Panc1 (cell line): ENCODE results near the gene SIRT1. TPM values are rescaled to one million over a fixed set of nuclear protein-coding genes. Genes with fewer than 3 reads are reported as not detected.
A peak's percentile ranks its signal among the peaks of the same experiment; 100 is the strongest.

Experiments used
- ATAC-seq: fragments of 200-7000 bp; cut with Tn5 transposase; 2 replicates; pipeline ENCODE4 v1.9.1; 2020; ENCODE audit warnings: mild to moderate bottlenecking, moderate library complexity
- BruUV-seq: library from RNA; stranded (reverse); fragments of 400-500 nt; replicated peaks from 2 replicates; lab custom pipeline; 2021; lab: Mats Ljungman, UMichigan
- CTCF ChIA-PET: fragments of 300-600 bp; sonication (Branson Sonifier 250); formaldehyde crosslinking; loops from one replicate; lab custom pipeline; 2022; ENCODE audit warnings: antibody characterized with exemption; lab: Charles Lee
- POLR2A ChIA-PET: fragments of 300-600 bp; sonication (Branson Sonifier 250); formaldehyde crosslinking; loops from one replicate; lab custom pipeline; 2022; ENCODE audit warnings: antibody characterized with exemption; lab: Charles Lee
- DNase-seq: peaks from one replicate; pipeline ENCODE4 v3.0.0-alpha.2; 2010; ENCODE audit warnings: low read depth, low spot score
- H3K27ac ChIP-seq: 2 replicates; pipeline ENCODE4 v1.5.1; 2011; ENCODE audit warnings: mild to moderate bottlenecking, low read length, inconsistent platforms
- H3K27me3 ChIP-seq: fragments of 200-500 bp; sonication (Bioruptor generic); 2 replicates; pipeline ENCODE4 v1.6.0; 2014; ENCODE audit warnings: low read length, inconsistent platforms; ENCODE audit not compliant: control insufficient read depth, insufficient read depth
- H3K36me3 ChIP-seq: fragments of 200-500 bp; sonication (Bioruptor generic); 2 replicates; pipeline ENCODE4 v1.5.1; 2014; ENCODE audit warnings: inconsistent platforms, mild to moderate bottlenecking, low read length, moderate library complexity; ENCODE audit not compliant: control insufficient read depth, insufficient read depth
- H3K4me1 ChIP-seq: 2 replicates; pipeline ENCODE4 v1.5.1; 2011; ENCODE audit warnings: inconsistent platforms, mild to moderate bottlenecking, low read length, moderate library complexity; ENCODE audit not compliant: control insufficient read depth, insufficient read depth
- H3K4me3 ChIP-seq, 2 experiments: 2 replicates each; pipeline ENCODE4 v1.5.1; 2011 to 2012; ENCODE audit warnings: low read depth in 2 of 2, low read length in 2 of 2, mild to moderate bottlenecking in 2 of 2, inconsistent platforms in 1 of 2, moderate library complexity in 1 of 2
- H3K9me3 ChIP-seq: fragments of 200-500 bp; sonication (Bioruptor generic); 2 replicates; pipeline ENCODE4 v1.5.1; 2014; ENCODE audit warnings: low read depth, mild to moderate bottlenecking, inconsistent platforms, low read length, moderate library complexity; ENCODE audit not compliant: control insufficient read depth, insufficient read depth
- POLR2AphosphoS5 ChIP-seq: IDR thresholded peaks from 2 replicates; pipeline ENCODE4 v1.6.1; 2012; ENCODE audit warnings: mild to moderate bottlenecking, low read depth, low read length, moderate library complexity
- SIN3A ChIP-seq: IDR thresholded peaks from 2 replicates; pipeline ENCODE4 v1.6.1; 2012; ENCODE audit warnings: low read depth, mild to moderate bottlenecking, low read length, moderate library complexity, borderline replicate concordance; ENCODE audit not compliant: insufficient read depth
- TCF7L2 ChIP-seq: IDR thresholded peaks from 2 replicates; pipeline ENCODE4 v1.6.1; 2011; ENCODE audit warnings: mild to moderate bottlenecking, low read depth, low read length, inconsistent platforms
- in situ Hi-C: cut with HindIII; loops from 2 replicates; pipeline ENCODE4 v1.10.0; 2016; ENCODE audit warnings: low sequenced_read_pairs, low pct_unique_long_range_greater_than_20kb
- intact Hi-C: fragments of 100-400 bp; cut with micrococcal nuclease; formaldehyde crosslinking; loops from one replicate; pipeline ENCODE4 v1.10.0; 2022; ENCODE audit not compliant: unreplicated experiment
- total RNA-seq: library from RNA; stranded (reverse); gene quantifications from one replicate; pipeline ENCODE4 v1.2.1, GENCODE V29; 2021; ENCODE audit not compliant: unreplicated experiment
- TF ChIP-seq, protein P1 (sequence below): fragments of 450-650 bp; IDR thresholded peaks from 2 replicates; pipeline ENCODE4 v1.5.1; 2017; ENCODE audit warnings: mild to moderate bottlenecking
- TF ChIP-seq, protein P2 (sequence below), 2 experiments: IDR thresholded peaks; 2 replicates each; pipeline ENCODE4 v1.6.1; 2011 to 2012; ENCODE audit warnings: low read depth in 2 of 2, control low read depth in 1 of 2, low read length in 1 of 2, mild to moderate bottlenecking in 1 of 2, moderate library complexity in 1 of 2; ENCODE audit not compliant: insufficient read depth in 1 of 2

SIRT1 gene
- total RNA-seq, 1 experiment from 2014 or later: 45.0 TPM

DNA sequence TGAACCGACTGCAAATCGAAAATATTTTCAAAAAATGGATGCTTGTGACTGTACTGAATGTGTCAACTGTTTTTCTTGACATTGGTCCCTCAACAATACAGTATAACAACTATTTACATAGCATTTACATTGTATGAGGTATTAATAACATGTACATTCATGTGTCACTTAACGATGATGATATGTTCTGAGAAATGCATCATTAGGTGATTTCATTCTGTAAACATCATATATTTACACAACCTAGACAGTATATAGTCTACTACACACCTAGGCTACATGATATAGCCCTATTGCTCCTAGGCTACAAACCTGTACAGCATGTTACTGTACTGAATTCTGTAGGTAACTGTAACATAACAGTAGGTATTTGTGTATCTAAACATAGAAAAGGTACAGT lies 39.7 kb downstream of the SIRT1 start:
- Histone ChIP-seq H3K4me1 (no peaks in the 10 kb centered on the region), H3K27ac (no peak overlapping the region), H3K4me3 (no peak overlapping the region), H3K36me3 (peaks cover 43% of the 10 kb centered on the region), H3K27me3 (no peaks in the 10 kb centered on the region), H3K9me3 (no peaks in the 10 kb centered on the region)
- ATAC-seq (no peak), DNase-seq (no peak)
- intact Hi-C loops: no loop called here
- no TSS peak for BruUV-seq
- TF ChIP-seq, protein P1, sequence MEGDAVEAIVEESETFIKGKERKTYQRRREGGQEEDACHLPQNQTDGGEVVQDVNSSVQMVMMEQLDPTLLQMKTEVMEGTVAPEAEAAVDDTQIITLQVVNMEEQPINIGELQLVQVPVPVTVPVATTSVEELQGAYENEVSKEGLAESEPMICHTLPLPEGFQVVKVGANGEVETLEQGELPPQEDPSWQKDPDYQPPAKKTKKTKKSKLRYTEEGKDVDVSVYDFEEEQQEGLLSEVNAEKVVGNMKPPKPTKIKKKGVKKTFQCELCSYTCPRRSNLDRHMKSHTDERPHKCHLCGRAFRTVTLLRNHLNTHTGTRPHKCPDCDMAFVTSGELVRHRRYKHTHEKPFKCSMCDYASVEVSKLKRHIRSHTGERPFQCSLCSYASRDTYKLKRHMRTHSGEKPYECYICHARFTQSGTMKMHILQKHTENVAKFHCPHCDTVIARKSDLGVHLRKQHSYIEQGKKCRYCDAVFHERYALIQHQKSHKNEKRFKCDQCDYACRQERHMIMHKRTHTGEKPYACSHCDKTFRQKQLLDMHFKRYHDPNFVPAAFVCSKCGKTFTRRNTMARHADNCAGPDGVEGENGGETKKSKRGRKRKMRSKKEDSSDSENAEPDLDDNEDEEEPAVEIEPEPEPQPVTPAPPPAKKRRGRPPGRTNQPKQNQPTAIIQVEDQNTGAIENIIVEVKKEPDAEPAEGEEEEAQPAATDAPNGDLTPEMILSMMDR: no peak
- TF ChIP-seq SIN3A (no peak), TCF7L2 (no peak), POLR2AphosphoS5 (no peak)
- TF ChIP-seq, protein P2, sequence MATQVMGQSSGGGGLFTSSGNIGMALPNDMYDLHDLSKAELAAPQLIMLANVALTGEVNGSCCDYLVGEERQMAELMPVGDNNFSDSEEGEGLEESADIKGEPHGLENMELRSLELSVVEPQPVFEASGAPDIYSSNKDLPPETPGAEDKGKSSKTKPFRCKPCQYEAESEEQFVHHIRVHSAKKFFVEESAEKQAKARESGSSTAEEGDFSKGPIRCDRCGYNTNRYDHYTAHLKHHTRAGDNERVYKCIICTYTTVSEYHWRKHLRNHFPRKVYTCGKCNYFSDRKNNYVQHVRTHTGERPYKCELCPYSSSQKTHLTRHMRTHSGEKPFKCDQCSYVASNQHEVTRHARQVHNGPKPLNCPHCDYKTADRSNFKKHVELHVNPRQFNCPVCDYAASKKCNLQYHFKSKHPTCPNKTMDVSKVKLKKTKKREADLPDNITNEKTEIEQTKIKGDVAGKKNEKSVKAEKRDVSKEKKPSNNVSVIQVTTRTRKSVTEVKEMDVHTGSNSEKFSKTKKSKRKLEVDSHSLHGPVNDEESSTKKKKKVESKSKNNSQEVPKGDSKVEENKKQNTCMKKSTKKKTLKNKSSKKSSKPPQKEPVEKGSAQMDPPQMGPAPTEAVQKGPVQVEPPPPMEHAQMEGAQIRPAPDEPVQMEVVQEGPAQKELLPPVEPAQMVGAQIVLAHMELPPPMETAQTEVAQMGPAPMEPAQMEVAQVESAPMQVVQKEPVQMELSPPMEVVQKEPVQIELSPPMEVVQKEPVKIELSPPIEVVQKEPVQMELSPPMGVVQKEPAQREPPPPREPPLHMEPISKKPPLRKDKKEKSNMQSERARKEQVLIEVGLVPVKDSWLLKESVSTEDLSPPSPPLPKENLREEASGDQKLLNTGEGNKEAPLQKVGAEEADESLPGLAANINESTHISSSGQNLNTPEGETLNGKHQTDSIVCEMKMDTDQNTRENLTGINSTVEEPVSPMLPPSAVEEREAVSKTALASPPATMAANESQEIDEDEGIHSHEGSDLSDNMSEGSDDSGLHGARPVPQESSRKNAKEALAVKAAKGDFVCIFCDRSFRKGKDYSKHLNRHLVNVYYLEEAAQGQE (IDR thresholded peaks at IDR 0.05; ENCODE audit: insufficient read depth in 1 of 2, low read depth in 2 of 2, low read length in 1 of 2): no peak
- in situ Hi-C loops: no loop called here
- POLR2A ChIA-PET: no interaction called here
- CTCF ChIA-PET: no interaction called here

DNA sequence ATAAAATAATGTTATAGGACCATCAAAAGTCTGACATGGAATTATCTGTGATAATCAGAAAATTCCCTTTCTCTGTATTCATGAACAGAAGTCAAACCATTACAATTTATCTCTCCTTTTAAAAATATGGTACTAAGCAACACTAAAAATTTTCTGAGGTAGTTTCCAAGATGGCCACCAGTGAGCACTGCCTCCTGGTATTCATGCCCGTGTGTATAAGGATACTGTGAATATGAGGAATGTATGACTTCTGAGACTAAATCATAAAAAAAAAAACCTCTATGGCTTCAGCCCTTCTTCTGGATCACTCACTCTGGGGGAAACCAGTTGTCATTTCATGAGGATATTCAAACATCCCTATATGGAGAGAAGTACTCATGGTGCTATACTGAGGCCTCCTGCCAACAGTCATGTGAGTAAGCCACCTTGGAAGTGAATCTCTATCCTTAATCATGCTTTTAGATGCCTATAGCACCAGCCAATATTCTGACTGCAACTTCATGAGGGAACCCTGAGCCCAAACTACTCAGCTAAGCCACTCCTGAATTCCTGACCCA lies 41.1 kb downstream of the SIRT1 start:
- POLR2A ChIA-PET: no interaction called here
- TF ChIP-seq TCF7L2 (no peak), POLR2AphosphoS5 (no peak), SIN3A (no peak)
- TF ChIP-seq, protein P1: no peak
- TF ChIP-seq, protein P2 (IDR thresholded peaks at IDR 0.05; ENCODE audit: insufficient read depth in 1 of 2, low read depth in 2 of 2, low read length in 1 of 2): no peak
- no peak overlapping the region for H3K4me3 ChIP-seq
- in situ Hi-C loops (no loop called here), intact Hi-C loops (no loop called here)
- H3K36me3 ChIP-seq: peaks cover 43% of the 10 kb centered on the region
- CTCF ChIA-PET: no interaction called here
- H3K4me1 ChIP-seq: no peaks in the 10 kb centered on the region
- ATAC-seq (peak; percentile 46; the same call in 1 of the 2 replicates), DNase-seq (no peak)
- no TSS peak for BruUV-seq
- H3K27me3 ChIP-seq: no peaks in the 10 kb centered on the region
- no peak overlapping the region for H3K27ac ChIP-seq
- no peaks in the 10 kb centered on the region for H3K9me3 ChIP-seq
